ENCODE measurements around the gene SGSM2.

The SGSM2 gene

DNA sequence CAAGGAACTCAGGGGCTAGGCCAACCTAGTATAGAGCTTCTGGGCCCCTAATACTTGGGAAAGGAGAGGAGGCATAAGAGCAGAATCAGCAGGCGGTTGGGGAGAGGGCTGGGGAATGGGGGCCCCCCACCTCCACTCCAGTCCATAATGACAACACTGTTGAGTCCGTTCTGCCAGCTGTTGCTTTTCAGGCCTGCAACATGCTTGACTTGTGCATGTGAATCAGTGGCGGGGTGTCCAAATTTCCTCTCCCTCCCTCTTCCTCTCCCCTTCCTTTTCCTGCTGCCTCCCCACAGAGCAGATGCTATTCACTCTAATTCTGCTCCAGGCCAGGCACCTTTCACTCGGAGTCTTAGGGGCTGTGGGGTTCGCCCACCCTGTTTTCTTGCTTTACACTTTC is 31.7 kb downstream of the SGSM2 start:
- DNase-seq = no peak

DNA sequence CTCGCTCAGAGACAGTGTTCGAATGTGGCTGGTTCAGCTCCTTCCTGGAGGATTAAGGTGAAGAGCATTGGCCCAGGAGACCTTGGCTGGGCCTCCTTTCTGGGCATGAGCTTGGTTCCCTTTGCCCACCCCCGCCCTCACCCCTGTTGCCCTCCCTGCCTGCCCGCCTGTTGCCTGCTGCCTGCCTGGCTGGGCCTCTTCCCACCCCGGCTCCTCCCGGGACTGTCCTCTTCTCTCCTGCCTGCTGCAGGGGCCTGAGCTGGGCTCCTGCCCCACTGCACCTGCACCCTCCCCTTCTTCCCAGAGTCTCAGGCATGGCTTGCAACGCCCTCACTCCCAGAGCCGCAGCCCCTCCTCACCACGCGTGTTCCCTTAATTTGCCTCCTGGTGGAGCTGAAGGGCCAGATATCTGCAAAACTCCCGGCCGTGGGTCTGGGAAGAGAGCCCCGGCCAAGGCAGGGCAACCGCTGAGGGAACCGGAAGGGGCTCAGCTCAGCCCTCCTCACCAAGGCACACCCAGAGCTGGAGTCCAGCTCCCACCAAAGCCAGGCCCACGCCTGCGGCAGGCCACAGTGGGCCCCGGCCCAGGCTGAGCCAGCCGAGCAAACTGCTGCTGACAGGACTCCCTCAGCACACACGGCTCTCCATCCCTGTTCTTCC is 32.4 kb downstream of the SGSM2 start:
- DNase-seq = no peak

DNA sequence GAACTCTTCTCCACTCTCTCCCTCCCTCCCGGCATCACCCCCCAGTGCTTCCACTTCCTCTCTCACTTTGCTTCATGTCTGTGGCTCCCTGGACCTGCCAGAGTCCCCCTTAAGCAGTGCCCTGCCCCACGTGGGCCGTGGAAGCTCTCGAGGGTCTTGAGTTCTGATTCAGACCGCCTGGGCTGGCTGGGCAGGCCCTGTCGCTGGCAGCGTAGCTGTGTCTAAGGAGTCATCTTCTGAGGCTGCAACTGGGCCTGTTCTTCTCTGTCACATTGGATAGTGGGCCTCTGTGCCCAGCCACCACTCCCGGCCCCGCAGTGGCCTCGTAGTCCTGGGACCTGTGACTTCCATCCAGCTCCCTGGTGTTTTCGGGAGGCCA is 32.9 kb downstream of the SGSM2 start:
- no peak for DNase-seq

DNA sequence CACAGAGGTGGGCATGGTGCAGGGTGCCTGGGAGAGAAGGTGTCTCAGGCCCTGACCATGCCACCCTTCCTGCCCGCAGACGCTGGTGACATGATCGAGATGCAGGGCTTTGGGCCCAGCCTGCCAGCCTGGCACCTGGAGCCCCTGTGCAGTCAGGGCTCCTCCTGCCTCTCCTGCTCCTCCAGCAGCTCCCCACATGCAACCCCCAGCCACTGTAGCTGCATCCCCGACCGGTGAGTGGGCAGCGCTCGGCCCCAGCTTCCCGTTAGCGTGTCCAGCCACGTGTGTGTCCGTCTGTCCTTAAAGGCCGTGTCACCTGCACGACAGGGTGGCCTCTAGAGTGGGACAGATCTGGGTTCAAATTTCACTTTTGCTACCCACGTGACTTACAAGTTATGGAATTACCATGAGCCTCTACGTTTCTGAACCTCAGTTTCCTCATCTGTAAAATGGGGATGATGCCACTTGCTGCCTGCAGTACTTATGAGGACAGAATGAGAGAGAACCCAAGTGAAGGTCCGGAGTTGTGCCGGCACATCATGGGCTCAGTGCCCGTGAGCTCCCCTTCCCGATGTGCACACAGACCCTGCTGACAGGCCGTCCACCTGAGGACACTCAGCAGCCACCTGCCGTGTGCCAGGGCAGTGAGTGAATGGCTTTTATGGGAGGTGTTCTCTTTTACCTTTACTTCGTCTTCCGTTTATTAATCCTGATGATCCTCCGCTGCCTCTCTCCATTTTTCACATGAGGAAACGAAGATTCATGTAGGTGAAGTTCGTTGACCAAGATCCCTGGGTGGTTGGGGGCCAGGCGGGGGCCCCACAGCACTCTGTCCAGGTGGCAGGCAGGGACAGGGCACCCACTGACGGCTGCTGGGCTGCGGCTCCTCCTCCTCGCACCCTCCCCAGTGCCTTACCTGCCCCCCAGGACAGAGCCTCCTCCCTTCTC is 34.2 kb downstream of the SGSM2 start:
- no peak for DNase-seq

DNA sequence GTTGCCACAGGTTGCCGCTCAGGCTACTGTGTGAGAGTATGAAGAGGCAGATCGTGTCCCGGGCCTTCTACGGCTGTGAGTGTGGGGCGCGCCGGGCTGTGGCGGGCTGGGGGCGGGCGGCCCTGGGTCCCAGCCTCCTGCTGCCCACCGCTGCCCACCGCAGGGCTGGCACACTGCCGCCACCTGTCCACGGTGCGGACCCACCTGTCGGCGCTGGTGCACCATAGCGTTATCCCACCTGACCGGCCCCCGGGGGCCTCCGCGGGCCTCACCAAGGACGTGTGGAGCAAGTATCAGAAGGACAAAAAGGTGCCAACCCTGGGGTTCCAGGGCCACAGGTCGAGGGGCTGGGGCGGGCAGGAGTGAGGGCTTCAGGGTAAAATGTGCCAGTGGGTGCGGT is 34.9 kb downstream of the SGSM2 start:
- DNase-seq = no peak

DNA sequence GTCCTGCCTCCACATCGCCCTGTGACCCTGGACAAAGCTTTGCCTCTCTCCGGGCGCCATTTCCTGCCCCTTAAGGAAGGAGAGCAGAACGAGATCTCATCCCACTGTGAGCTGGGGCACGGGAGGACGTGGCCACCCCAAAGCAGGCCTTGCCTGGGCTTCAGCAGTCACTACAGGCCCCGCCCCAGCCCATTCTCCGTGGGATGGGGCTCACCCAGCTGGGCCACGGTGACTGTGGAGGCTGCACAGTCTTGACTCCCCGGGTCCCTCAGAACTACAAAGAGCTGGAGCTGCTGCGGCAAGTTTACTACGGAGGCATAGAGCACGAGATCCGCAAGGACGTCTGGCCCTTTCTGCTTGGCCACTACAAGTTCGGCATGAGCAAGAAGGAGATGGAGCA is 35.4 kb downstream of the SGSM2 start:
- DNase-seq = no peak

DNA sequence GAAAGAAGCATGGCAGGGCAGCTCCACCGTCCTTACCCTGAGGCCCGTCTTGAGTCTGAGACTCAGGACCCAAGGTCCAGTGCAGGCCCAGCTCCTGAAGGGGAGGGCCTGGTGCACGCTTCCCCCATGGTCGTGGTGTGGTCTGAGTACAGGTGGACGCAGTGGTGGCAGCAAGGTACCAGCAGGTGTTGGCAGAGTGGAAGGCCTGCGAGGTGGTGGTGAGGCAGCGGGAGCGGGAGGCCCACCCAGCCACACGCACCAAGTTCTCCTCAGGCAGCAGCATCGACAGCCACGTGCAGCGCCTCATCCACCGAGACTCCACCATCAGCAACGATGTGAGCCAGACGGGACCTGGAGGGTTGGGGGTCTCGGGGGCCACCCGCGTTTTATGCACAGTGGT is 35.9 kb downstream of the SGSM2 start:
- DNase-seq = no peak

DNA sequence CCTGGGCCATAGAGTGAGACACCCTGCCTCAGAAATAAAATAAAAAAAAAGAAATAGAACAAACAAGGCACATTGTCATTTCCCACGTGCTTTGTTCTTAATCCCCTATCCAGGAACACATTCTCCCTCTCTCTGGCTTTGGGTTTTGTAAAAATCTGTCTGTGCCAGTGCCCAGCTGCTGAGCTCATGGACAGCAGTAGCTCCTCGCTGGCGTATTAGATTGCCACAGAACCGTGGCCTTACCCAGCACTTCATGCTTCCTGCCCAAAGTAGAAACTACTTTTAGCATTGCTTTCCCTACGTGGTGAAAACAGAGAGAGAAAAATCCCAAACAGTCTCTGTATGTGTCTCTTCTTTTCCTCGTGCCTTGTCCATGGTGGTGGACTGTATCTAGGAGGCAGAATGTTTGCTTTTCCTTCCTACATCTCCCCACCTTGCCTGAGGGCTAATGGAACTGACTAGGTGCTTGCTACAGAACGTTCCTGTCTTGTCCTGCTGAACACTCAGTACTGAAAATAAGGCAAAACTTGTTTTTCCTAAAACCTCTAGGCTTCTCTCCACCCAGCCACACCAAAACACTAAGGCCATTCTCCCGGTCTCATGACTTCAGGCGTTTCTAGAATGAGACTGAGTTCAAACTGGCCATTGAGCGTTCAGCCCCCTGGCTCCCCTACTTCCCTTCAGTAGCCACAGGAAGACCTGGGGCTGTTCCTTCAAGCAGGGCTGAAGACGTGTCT is 37.4 kb downstream of the SGSM2 start:
- DNase-seq = no peak

DNA sequence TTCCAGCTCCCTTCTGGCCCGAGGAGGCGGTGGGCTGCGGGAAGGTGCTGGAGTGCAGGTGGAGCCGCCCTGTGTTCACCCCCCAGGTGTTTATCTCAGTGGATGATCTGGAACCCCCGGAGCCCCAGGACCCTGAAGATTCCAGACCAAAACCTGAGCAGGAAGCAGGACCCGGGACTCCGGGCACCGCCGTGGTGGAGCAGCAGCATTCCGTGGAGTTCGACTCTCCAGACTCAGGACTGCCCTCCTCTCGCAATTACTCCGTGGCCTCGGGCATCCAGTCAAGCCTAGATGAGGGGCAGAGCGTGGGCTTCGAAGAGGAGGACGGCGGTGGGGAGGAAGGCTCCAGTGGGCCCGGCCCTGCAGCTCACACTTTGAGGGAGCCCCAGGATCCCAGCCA is 38.1 kb downstream of the SGSM2 start:
- DNase-seq = no peak

DNA sequence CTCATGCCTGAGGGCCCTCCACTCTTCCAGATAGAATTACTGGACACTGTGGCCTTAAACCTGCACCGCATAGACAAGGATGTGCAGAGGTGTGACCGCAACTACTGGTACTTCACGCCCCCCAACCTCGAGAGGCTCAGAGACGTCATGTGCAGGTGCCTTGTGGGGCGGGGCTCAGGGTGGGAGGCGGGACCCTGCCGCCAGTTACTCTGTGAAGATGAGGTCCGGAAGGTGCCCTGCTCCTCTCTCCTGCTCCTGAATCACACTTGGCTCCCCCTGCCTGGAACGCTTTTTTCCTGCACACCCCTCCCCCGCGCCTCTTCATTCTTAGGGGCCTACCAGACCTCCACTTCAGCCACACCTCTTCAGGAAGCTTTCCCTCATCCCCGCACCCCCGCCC is 38.8 kb downstream of the SGSM2 start:
- no peak for DNase-seq

DNA sequence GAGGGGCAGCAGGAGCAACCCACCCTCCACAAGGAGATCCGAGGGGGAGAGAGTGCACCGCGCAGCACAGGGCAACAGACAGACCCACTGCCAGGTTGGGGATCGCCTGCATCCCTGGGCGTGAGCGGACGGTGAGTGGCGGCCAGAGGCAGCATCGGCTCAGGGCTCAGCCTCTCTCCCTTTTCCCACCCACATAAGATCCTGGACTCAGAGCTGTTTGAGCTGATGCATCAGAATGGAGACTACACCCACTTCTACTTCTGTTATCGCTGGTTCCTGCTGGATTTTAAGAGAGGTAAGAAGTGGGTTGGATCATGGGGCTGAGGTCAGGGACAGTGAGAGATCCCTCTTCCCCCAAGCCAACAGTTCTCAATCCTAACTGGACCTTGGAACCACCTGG is 40.4 kb downstream of the SGSM2 start:
- DNase-seq = no peak

DNA sequence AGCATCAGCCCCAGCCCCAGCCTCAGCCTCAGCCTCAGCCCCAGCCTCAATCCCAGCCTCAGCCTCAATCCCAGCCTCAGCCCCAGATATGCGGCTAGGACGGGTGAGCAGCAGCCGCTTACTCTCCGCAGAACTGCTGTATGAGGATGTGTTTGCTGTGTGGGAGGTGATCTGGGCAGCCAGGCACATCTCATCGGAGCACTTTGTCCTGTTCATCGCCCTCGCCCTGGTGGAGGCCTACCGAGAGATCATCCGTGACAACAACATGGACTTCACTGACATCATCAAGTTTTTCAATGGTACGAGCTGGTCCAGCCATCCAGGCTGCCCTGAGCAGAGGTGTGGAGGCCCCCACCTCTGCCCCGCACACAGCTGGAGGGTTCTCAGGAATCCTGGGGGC is 41.6 kb downstream of the SGSM2 start:
- DNase-seq = no peak

DNA sequence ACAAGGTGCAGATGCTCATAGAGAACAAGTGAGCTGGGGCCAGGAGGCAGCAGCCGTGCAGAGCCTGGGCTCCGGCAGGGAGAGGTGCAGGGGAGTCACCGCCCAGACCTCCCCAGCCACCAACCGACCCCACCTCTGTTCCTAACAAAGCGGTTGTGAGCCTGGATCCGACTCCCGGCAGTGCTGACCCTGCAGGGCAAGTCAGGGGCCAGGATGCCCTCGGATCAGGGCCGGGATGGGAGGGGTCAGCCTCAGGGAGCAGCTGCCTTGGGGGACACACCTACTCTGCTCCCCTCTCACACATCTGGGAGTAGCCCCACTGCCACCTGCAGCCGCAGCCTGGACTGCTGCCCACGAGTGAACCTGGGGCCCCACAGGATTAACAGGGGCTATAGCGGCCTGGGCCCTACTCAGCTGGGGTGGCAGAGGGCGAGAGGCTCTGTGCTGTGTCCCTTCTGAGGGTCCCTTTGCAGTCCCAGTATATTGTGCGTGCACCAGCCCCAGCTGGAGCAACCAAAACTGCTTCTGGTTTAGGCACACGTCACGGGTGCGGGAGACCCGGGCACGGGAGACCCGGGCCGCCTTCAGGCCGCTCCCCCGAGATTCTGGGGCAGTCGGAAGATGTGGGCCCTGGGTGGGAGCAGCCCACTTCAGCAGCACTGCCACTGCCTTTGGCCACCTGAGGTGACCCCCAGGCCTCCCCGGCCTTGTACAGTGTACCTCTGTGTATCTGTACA is 42.4 kb downstream of the SGSM2 start:
- DNase-seq = no peak

DNA sequence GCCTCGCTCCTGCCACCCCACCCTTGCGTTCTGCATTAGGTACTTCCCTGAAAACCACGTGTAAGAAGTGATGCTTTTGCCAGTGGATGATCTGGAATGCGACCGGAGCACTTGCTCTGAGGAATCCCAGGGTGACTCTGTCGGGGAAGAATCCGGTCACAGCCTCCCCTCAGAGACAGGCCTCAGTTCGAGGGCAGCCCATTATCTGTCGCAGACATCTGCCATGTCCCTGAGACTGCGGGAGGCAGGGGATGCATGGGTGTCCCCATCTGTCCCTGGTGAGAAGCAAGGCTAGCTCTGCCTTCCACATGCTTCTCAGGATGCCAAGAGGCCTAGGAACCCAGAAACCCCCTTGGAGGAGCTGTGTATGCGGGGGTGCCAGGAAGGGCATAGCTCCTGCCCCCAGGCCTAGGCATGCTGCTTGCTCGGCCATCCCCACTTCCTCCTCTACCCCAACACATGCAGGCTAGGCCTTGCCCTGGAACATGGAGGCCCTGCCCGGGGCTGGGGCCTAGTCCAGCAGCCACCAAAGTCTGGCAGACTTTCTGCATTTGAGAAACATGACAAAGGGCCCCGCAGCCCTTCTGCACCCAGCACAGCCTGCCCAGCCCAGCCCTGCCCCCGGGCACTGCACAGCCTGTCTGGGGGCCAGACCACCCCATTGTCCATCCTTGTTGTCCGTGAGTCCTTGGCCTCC is 43.1 kb downstream of the SGSM2 start:
- DNase-seq = no peak

DNA sequence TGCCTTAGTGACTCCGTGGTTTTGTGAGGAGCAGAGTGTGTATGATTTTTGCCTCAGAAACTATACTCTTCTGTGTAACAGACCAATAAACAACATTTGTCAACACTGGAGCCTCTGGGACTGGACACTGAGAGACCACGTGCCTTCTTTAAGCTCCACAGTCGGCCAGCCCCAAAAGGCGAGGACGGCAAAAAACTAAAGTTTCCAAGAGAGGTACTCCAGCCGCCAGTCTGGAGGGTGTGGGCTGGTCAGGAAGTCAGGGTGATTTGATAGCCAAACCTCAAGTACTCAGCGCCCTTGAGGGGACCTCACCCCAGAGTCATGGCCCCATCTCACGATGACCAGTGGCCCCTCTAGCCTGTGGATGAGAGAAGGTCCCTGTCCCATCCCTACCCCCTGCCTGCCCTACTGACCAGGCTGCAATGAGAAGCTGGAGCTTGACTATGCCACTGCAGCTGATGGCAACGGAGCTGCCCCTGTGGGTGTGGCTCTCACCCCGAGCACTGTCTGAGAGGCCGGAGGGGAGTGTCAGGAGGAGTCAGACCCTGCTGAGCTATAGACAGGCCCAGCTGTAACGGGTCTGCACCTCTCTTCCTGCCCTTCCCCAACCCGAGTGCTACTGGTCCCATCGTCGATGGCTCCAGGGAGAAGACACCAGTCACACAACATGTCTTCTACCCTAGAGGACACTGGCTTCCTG is 43.8 kb downstream of the SGSM2 start:
- no peak for DNase-seq

DNA sequence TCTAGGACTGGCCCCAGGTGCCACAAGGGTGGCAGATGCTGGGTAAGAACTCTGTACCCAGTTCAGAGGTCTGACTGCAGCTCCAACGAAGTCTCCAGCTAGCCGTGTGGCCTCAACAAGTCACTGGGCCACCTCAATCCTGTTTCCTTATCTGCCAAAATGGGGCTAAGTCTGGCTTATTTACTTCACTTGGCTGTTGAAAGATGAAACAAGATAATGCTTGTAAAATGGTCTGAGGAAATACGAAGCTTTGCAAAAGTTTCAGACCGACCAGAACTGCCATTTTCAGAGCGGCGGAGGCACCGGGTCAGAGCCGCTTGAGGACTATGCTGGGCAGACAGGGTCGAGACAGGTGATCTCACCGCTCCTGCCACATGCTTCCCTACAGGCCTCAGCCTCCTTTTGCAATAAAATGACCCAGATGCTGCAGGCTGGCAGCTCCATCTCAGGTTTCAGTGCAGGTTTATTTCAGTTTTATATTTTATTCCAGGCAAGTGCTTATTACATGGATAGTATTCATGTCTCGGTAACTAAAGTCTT is 46.4 kb downstream of the SGSM2 start:
- no peak for DNase-seq

DNA sequence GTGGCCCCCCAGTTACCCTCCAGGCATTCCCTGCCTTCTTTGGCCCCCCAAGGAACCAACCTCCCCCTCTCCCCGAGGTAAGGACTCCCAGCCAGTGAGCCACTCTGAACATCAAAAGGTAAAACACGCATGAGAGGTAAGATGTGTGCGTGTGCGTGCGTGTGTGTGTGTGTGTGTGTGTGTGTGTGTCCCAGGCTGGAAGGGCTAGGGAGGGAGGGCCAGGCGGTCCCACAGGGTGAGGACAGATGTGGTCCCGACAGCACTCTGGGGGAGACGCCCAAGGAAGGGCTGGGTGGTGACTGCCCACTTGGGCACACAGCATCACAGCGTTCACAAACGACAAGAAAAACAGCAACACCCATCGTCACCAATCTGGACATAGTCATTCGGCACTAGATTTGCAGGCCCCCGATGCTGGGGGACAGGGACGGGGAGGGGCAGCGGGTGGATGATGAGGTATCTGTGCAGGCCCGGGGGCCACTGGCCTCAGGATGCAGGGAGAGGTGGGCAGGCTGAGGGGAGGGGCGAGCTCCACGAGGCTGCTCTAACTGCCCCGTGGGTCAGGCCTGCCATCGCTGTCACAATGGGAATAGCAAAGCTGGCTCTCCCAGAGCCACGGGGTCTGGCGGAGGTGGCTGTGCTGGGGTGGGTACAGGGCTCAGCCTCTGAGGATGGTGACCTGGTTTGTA is 47.3 kb downstream of the SGSM2 start:
- no peak for DNase-seq

DNA sequence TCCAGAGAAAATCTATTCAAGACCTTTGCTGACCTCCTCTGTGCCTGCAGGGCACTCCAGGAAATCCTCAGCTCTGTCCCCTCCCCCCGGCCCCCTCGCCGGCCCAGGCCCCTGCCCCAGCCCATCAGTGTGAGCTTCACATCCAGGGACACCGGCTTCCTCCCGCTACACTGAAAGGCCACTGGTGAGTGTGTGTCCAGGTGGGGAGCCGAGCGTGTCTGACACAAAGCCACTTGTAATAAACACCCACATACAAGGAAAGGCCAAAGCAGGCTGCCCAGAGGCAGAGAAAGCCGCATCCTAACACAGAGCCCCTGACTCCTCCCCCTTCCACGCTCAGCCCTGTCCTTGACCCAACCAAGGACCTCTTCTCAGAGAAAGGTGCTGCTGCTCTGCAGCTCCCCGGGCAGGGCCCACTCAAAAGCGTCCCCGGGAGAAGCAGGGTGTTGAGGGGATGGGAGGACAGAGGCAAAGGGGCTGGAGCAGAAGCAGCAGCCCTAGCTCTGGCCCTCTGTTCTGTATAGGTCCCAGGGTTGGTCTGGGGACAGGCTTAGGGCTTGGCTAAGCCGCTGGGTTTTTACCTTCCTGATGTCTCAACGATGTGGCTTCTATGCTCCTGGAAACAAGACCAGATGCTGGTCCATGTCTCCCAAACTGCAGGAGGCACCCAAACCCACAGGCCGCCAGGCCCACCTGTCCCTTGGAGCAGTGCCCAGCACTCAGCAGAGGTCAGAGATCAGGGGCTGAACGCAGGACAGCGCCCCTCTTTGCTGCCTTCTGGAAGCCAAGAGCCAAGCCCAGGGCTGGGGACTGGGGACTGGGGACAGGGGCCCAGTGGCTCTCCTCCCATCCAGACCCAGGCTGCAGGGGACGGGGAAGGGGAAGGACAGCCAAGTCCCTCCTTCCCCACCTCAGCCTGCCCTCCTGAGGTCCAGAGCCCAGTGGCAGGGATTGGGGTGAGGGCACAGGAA is 48.2 kb downstream of the SGSM2 start:
- DNase-seq = no peak

DNA sequence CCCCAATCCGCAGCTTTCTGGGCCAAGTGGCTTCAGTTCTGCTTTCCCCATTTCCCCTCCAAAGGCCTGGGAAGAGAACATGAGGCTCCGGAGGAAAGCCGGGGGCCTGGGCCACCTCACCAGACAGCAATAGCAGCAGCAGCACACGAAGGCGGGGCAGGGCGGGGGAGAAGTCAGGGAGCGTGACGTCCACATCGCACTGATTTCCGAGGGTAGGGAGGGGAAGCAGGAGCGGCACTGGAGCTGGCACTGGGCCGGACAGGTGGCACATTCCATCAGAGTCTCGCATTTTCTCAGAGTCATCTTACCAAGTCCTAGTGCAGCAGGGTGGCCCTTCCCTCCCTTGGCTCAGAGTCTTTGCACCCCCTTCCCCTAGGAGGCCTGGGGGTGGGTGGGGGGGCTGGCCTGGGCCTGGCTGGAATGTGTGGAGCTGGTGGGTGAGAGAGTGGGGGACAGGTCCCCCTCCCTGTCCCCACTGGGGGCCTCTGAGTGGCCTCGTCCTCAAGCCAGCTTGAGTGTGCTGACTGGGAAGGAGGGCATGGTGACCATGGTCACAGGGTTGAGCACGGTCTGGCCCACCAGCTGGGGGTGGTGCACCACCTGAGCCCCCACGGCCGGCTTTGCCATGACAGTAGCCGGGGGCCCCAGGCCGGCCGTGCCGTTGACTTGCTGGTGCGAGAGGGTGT is 49.2 kb downstream of the SGSM2 start:
- no peak for DNase-seq
